HG03108 (cell line): Measurements from ENCODE around the gene TUSC2.

Experiments used
- ATAC-seq: cut with Tn5 transposase; IDR thresholded peaks from one replicate; pipeline ENCODE4 v1.9.1; 2021; ENCODE audit warnings: moderate library complexity; ENCODE audit not compliant: unreplicated experiment

Gene TUSC2

GRCh38 chr3:50337175-50337861 lies 9.3 kb upstream of the TUSC2 start:
- peak; percentile 75 for ATAC-seq

DNA sequence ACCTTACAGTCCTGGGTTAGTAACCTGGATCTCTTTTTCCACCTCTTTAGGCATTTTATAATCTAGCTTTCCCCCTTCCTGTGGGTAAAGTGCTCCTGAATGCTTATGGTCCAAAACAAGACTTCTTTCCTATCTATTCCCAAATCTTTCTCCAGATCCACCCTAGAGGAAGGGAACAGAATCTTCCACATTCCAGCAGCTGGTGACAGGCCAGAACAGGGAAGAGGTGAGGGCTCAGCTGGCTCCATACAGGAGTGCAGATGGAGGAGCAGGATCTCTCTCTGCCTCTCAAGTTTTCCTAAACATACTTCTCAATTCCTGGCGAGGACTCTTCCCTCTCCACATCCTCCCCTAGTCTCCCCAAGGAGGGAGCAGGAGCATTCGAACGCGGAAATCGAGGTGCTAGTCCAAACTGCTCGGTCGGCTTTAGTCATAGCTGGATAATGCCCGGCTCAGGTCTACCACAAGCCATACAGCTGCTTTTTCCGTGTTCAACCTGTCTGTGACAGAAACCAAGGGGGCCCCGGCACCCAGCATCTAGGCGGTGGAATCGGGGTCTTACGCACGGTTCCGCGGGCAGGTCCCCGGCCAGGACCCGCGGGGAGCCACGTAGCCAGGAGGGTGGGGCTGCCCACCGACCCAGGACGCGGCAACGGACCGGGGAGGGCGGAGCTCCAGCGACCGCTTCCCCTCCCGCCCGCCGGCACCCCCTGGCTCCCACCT lies 8.6 kb upstream of the TUSC2 start:
- peak; percentile 21 for ATAC-seq

GRCh38 chr3:50334339-50335075 lies 6.5 kb upstream of the TUSC2 start:
- ATAC-seq: no peak

- no peak for ATAC-seq
Observed at GRCh38 chr3:50333744-50334328, 5.8 kb upstream of the TUSC2 start.

- no peak for ATAC-seq
Observed at GRCh38 chr3:50331364-50331907, 3.4 kb upstream of the TUSC2 start.

DNA sequence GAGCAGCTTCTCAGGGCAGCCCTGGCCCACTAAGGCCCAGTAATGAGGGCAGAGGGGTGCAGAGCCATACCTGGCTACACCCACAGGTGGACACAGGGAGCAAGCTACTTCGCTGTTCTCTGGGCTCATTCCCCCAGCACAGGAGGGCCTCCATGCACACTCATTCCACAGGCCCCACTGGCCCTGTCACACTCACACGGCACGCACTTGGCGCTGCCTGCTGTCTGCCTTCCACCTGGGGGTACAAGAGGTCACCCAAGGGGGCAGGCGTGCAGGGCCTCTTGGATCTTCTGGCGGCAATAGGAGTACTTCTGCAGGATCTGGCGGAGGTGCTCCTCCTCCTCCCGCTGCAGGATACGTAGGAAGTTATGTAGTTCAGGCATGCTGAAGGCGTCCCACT lies 2.3 kb upstream of the TUSC2 start:
- no peak for ATAC-seq

DNA sequence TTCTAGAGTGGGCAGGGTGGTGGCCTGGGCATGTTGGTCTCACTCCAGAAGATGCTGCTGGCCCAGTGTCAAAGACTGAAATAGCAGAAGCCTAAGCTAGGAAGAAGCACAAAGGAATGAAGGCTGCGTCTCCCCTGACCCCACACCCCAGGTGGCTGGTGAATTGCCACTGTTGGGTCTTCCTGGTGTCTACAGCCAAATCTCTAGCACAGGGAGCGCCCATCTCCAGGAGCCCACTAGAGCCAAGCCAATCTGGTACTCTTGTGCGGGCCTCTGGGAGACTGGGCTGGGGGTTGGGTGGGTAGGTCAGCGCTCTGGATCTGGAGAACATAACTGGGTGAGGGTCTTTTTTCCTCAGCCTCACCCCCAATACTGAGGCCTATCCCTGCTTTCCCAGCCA lies 894 bp downstream of the TUSC2 start:
- no peak for ATAC-seq

DNA sequence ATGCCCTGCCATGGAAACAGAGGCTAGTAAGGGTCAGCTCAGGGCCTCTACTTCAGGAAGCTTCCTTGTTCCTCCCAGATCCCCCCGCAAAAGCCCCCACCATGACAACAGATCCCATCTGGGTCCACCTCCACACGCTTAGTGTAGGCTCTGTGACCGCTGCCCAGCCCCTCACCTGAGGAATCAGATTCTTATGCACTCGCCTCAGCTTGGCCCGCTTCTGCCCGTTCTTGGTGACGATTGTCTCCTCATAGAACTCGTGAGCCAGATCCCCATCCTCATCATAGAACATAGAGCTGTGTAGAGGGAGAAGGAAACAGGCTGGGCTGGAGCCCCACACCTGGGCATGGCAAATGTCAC lies 1.9 kb downstream of the TUSC2 start:
- no peak for ATAC-seq

GRCh38 chr3:50325497-50326181 lies 2.4 kb downstream of the TUSC2 start:
- ATAC-seq: no peak

- no peak for ATAC-seq
Observed at GRCh38 chr3:50325113-50325480, 2.9 kb downstream of the TUSC2 start.

DNA sequence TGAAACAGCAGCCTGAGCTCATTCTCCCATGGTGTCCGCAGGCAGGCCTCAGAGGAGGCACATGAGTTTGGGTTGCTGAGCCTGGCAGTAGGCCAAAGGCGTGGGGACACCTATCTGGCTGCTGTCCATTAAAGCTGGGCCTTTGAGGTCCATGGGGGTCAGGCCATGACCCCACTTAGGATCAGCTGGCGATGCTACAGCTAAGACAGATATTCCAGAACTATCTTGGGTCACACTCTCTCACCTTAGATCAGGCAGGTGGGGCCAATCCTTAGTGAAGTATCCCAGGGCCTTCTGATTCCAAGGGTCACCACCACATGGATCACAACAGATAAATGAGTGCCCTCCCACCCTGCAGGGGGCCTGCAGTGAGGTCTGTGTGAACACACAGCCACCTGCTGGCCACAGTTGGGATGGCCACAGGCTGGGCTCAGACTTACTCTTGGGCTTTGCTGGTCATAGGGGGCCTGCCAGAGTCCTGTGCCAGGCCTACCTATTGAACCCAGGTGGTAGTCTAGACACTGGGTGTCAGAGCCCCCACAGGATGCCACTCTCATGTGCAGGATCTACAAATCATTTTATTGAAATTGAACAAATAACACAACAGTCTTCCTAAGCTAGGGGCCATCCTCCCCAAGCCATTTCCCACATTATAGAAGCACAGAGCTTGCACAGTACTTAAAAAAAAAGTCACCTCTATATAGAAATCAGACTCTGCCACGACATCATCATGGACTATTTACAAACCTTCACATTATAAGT lies 3.5 kb downstream of the TUSC2 start:
- ATAC-seq: no peak

- ATAC-seq: no peak
Observed at GRCh38 chr3:50323614-50324199, 4.3 kb downstream of the TUSC2 start.

DNA sequence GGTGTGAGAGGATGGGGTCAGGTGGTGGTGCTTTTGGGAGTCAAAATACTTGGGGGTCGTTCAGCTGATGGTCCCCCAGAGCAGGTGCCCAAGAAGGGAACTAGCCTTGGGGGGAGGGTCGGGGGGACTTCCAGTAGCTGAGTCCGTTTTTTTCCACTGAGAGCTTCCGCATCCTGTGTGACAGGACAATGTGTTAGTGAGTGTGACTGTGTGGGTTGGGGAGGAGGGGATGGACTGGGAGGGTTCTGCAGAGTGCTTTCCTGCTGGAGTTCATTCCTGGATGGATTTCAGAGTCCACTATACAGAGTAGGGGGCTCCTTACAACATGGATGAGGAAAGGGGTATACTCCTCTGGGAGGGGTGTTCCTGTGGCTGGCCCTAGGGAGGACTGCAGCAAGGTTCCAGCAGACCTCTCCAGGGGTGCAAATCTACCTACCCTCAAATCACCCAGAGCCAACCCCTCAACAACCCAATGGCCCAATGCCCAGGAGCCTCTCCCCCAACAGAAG lies 4.9 kb downstream of the TUSC2 start:
- no peak for ATAC-seq

- ATAC-seq: no peak
Observed at GRCh38 chr3:50322386-50323091, 5.5 kb downstream of the TUSC2 start, which contains the start of gene HYAL2. TSS of gene HYAL2 (minus strand) at chr3:50322745. CDS start at chr3:50320489, 2,256 bp downstream.

GRCh38 chr3:50322115-50322385 lies 6.0 kb downstream of the TUSC2 start:
- ATAC-seq: no peak

- ATAC-seq: peak; percentile 66
Observed at GRCh38 chr3:50321336-50322114, 6.5 kb downstream of the TUSC2 start.

DNA sequence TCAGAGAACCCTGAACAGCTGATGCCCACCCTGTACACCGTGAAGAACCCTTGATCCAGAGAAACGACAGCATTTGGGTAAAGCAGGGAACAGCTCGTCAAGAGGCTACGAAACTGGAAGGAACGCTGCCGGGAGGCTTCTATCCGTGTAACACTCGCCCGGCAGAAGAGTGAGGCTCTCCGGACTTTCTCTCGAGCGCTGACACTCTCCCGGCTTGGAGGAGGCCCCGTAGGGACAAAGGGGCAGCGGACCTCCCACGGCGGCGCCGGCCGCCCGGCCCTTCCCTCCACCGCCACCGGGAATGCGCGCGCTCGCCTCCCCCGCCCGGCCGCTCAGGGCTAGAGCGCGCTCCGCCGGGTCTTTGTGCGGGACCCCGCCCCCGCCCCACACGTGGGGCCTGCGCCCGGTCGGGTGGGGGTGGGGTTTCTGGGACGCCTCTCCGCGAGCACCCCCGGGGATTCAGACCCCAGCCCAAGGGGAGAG lies 7.1 kb downstream of the TUSC2 start:
- ATAC-seq: peak; percentile 52
